ENCODE data around the gene BBS12.

Gene BBS12

DNA sequence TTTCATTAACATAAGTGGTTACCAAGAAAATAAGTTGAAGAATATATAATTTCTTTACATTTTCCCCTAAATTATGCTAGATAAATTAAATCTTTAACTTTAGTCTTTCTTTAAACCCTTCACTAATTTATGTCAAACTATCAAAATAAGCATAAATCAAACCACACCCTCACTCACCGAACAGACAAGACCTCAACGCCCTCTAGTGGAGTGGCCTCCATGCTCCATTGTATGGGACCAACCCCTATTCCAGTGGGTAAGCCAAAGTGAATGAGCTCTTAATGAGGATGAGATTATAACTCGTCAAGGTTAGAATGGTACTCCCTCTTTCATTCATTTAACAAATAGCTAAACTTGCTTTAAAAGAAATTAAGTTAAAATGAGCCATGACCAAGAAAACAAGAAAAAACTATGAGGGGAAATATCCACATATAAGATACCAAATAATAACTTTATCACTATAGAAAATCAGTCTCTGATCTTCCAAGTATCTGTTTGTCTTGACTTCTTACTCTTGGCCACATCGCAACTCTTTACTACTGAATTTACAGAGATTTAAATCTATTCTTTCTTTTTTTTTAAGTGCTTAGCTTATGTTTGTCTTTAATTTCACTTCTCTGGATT, 15.6 kb upstream of the BBS12 start:
- DNase-seq: no peak

- no peak for DNase-seq
Measured at GRCh38 chr4:122718281-122718680, 14.2 kb upstream of the BBS12 start.

GRCh38 chr4:122722256-122722655, 10.2 kb upstream of the BBS12 start:
- no peak for DNase-seq

DNA sequence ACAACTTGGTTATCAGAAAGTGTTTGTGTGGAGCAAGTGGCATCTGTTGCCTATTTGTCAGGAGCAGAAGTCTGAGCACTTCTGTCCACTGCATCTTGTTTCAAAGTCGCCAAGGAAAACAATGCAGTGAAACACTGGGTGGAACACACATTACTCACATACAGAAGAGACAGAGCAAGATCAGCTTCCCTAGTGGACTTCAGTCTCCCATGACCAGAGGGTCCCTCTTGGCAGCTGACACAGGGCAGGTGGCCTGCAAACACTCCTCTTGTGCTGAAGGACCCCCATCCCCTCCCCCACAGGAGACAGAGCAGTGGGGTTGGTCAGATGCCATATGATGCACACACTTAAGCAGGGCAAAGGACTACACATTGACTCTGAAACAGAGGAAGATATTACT, 3.6 kb upstream of the BBS12 start:
- no peak for DNase-seq

- no peak for DNase-seq
Measured at GRCh38 chr4:122731676-122732075, 828 bp upstream of the BBS12 start.

- DNase-seq: no peak
Measured at GRCh38 chr4:122733787-122734120, 1.2 kb downstream of the BBS12 start.

DNA sequence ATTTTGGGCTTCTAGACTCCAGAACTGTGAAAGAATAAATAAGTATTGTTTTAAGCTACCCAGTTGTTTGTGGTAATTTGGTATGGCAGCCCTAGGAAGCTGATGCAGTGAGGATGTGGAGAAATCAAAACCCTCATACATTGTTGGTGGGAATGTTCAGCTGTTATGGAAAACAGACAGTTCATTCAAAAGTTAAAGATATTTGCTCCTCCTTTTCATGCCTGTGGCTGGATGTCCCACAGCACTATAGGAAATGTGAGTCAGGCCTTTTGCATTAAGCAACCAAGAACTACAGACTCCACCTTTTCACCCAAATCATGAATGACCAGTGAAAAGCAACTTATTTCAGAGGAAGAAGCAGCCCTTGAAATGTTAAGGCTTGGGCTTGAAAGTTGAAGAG, 6.7 kb downstream of the BBS12 start:
- no peak for DNase-seq

DNA sequence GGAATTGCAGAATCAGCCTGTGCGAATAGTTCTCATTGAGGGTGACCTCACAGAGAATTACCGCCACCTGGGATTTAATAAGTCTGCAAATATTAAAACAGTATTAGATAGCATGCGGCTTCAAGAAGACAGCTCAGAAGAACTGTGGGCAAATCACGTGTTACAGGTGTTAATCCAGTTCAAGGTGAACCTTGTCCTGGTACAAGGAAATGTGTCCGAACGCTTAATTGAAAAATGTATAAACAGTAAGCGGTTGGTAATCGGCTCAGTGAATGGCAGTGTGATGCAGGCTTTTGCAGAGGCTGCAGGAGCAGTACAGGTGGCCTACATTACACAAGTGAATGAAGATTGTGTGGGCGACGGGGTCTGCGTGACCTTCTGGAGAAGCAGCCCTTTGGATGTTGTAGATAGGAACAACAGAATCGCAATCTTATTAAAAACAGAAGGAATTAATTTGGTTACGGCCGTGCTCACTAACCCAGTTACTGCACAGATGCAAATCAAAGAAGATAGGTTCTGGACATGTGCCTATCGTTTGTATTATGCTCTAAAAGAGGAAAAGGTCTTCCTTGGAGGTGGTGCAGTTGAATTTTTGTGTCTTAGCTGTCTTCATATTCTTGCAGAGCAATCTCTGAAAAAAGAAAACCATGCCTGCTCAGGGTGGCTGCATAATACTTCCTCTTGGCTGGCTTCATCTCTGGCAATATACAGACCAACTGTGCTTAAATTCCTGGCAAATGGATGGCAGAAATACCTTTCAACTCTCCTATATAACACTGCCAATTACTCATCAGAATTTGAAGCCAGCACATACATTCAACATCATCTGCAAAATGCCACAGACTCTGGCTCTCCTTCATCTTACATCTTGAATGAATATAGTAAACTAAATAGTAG, 10.7 kb downstream of the BBS12 start:
- no peak for DNase-seq

DNA sequence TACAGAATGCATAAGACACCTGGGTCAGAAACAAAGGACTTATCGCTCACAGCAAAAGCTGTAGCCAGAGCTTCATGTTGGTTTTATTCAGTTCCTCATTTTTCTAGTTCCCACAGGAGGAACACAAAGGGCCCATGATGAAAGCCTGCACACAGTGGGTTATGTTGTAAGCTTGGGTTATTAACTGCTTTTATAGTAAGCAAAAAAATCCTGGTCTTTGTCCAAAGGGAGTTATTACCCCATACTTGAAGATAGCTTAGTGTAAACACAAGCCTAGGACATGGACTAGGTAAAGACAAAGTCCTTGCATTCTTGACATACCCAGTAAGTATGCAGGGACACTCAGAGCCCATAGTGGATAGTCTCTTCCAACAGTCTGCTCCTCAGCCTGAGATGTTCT, 11.7 kb downstream of the BBS12 start:
- DNase-seq: no peak

- no peak for DNase-seq
Measured at GRCh38 chr4:122746485-122746965, 14.0 kb downstream of the BBS12 start.

GRCh38 chr4:122747068-122747467, 14.6 kb downstream of the BBS12 start:
- DNase-seq: no peak

DNA sequence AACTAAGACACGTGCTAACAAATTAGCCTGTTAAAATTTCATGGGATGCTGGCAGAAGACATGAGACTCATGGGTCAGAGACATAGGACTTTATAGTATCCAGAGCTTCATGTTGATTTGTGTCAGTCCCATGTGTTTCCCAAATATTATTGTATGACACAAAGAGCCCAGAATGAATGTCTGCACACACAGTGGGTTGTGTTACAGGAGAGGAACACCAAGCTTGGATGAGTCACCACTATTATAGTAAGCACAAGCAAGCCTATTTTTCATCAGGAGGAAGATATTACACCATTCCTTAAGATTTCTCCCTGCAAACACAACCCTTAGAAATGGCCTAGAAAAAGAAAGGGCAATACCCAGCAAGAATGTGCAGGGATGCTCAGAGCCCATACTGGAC, 15.4 kb downstream of the BBS12 start:
- no peak for DNase-seq

- no peak for DNase-seq
Measured at GRCh38 chr4:122749704-122750454, 17.4 kb downstream of the BBS12 start.

GRCh38 chr4:122755675-122756074, 23.2 kb downstream of the BBS12 start:
- DNase-seq: no peak

- DNase-seq: peak; percentile 11
Measured at GRCh38 chr4:122758033-122758432, 25.5 kb downstream of the BBS12 start.

- DNase-seq: no peak
Measured at GRCh38 chr4:122759639-122760310, 27.3 kb downstream of the BBS12 start.

GRCh38 chr4:122762520-122762919, 30.0 kb downstream of the BBS12 start:
- no peak for DNase-seq

DNA sequence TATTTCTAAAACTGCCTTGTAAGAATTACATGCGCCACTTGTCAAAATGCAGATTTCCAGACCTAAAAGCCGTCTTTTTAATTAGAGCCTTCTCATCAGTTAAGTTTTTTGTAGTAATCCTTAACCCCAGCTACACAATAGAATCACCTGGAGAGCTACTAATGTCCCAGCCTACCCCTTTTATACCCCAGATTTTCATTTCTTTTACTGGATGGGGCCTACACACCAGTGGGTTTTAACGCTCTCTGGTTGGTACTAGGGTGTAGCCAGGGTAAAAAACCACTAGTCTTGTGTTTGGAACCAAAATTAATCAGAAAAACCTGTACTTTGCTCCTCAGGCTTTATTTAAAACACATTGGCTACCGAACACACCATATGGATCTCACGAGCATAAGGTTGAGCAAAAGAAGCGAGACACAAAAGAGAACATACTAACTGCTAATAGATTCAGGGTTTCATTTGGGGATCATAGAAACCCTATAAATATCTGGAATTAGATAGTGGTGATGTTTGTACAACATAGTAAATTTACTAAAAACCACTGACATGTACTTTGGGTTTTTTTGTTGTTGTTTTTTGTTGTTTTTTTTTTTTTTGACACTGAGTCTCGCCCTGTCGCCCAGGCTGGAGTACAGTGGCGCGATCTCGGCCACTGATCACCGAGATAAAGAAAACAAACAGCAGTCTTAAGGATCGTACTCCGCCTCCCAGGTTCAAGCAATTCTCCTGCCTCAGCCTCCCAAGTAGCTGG, 30.6 kb downstream of the BBS12 start:
- DNase-seq: no peak

DNA sequence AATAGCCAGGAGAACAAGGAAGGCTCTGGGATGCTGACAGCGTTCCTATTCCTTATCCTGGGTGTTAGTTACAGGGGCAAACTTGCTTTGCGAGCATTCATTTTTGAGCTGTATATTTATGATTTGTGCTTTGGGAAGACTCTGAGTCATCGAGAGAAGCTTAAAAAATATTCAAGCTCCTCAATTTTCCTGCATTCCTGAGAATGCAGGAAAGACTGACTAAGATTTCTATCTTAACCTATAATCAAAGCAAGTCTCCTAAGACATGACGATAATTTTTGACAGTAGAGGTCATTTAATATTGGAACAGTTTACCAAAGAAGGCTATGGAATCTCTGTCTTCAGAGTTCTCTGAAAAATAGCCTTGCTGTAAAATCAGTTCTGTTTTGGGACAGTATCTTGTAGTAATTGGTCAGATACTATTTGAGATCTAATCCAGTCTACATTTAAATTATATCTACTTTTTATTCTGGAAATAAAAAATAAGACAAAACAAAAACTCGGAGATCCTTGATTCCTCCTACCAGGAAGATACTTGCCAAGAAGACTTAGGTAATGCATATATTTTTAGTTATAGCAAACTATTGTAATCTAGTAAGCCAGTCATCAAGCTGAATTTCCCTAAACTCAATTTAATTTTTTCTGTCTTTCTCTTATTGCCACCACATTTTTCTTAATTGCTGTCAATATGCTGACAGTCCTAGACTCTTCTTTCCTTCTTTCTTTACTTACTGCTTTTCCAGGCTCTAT, 31.7 kb downstream of the BBS12 start:
- DNase-seq: no peak

DNA sequence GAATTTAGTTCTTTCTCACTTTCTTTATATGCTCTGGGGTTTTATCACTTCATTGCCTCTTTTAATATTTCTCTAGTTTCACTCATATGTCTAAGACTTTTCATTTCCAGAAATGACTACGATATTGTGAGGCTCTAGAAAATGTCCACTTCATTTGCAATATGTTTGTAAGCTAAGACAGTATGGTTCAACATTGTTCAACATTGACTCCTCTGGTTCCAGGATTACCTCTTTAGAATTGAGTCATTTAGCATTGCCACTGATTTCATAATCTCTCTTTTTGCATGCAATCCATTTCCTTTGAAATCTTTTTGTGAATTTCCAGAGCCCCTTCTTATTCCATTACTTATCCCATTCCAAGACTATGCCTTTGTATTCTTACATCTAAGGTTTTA, 32.3 kb downstream of the BBS12 start:
- no peak for DNase-seq

- DNase-seq: no peak
Measured at GRCh38 chr4:122765692-122766352, 33.3 kb downstream of the BBS12 start.

Measured in NCI-H2029 treated with DMSO at 0.1 percent for 48 hours (cell line).